ENCODE measurements around the gene TIGD6.

Gene TIGD6

GRCh38 chr5:150026682-150027172, 26.3 kb upstream of the TIGD6 start:
- no peak for DNase-seq (ENCODE audit: low read depth in 1 of 2, low spot score in 1 of 2)
- in situ Hi-C loops (cut with HindIII; ENCODE audit: low pct_unique_long_range_greater_than_20kb, low sequenced_read_pairs), result no loop called here
- TF ChIP-seq JUND (IDR thresholded peaks at IDR 0.05; ENCODE audit: low read depth), result no peak

- no peak for TF ChIP-seq JUND (IDR thresholded peaks at IDR 0.05; ENCODE audit: low read depth)
- in situ Hi-C loops (cut with HindIII; ENCODE audit: low pct_unique_long_range_greater_than_20kb, low sequenced_read_pairs), result no loop called here
- no peak for DNase-seq (ENCODE audit: low read depth in 1 of 2, low spot score in 1 of 2)
Measured at GRCh38 chr5:150024346-150024984, 24.0 kb upstream of the TIGD6 start.

- TF ChIP-seq JUND (IDR thresholded peaks at IDR 0.05; ENCODE audit: low read depth), result no peak
- DNase-seq (ENCODE audit: low read depth in 1 of 2, low spot score in 1 of 2), result no peak
- in situ Hi-C loops (cut with HindIII; ENCODE audit: low pct_unique_long_range_greater_than_20kb, low sequenced_read_pairs), result no loop called here
Measured at GRCh38 chr5:150023136-150023535, 22.7 kb upstream of the TIGD6 start.

- in situ Hi-C loops (cut with HindIII; ENCODE audit: low pct_unique_long_range_greater_than_20kb, low sequenced_read_pairs), result no loop called here
- TF ChIP-seq JUND (IDR thresholded peaks at IDR 0.05; ENCODE audit: low read depth), result no peak
- no peak for DNase-seq (ENCODE audit: low read depth in 1 of 2, low spot score in 1 of 2)
Measured at GRCh38 chr5:150022681-150023080, 22.2 kb upstream of the TIGD6 start.

- DNase-seq (ENCODE audit: low read depth in 1 of 2, low spot score in 1 of 2), result no peak
- in situ Hi-C loops (cut with HindIII; ENCODE audit: low pct_unique_long_range_greater_than_20kb, low sequenced_read_pairs), result no loop called here
- TF ChIP-seq JUND (IDR thresholded peaks at IDR 0.05; ENCODE audit: low read depth), result no peak
Measured at GRCh38 chr5:150022158-150022531, 21.7 kb upstream of the TIGD6 start.

- in situ Hi-C loops (cut with HindIII; ENCODE audit: low pct_unique_long_range_greater_than_20kb, low sequenced_read_pairs), result no loop called here
- no peak for TF ChIP-seq JUND (IDR thresholded peaks at IDR 0.05; ENCODE audit: low read depth)
- no peak for DNase-seq (ENCODE audit: low read depth in 1 of 2, low spot score in 1 of 2)
Measured at GRCh38 chr5:150021491-150022157, 21.2 kb upstream of the TIGD6 start.

- no peak for TF ChIP-seq JUND (IDR thresholded peaks at IDR 0.05; ENCODE audit: low read depth)
- in situ Hi-C loops (cut with HindIII; ENCODE audit: low pct_unique_long_range_greater_than_20kb, low sequenced_read_pairs), result no loop called here
- DNase-seq (ENCODE audit: low read depth in 1 of 2, low spot score in 1 of 2), result no peak
Measured at GRCh38 chr5:150020249-150020648, 19.8 kb upstream of the TIGD6 start.

GRCh38 chr5:150017226-150018005, 17.0 kb upstream of the TIGD6 start:
- TF ChIP-seq JUND (IDR thresholded peaks at IDR 0.05; ENCODE audit: low read depth), result no peak
- no peak for DNase-seq (ENCODE audit: low read depth in 1 of 2, low spot score in 1 of 2)
- in situ Hi-C loops (cut with HindIII; ENCODE audit: low pct_unique_long_range_greater_than_20kb, low sequenced_read_pairs), result no loop called here

- no peak for DNase-seq (ENCODE audit: low read depth in 1 of 2, low spot score in 1 of 2)
- in situ Hi-C loops (cut with HindIII; ENCODE audit: low pct_unique_long_range_greater_than_20kb, low sequenced_read_pairs), result no loop called here
- no peak for TF ChIP-seq JUND (IDR thresholded peaks at IDR 0.05; ENCODE audit: low read depth)
Measured at GRCh38 chr5:150016537-150016936, 16.1 kb upstream of the TIGD6 start.

GRCh38 chr5:150015415-150015814, 15.0 kb upstream of the TIGD6 start:
- in situ Hi-C loops (cut with HindIII; ENCODE audit: low pct_unique_long_range_greater_than_20kb, low sequenced_read_pairs), result no loop called here
- DNase-seq (ENCODE audit: low read depth in 1 of 2, low spot score in 1 of 2), result no peak
- TF ChIP-seq JUND (IDR thresholded peaks at IDR 0.05; ENCODE audit: low read depth), result no peak

GRCh38 chr5:150014456-150014855, 14.0 kb upstream of the TIGD6 start:
- no peak for DNase-seq (ENCODE audit: low read depth in 1 of 2, low spot score in 1 of 2)
- in situ Hi-C loops (cut with HindIII; ENCODE audit: low pct_unique_long_range_greater_than_20kb, low sequenced_read_pairs), result no loop called here
- TF ChIP-seq JUND (IDR thresholded peaks at IDR 0.05; ENCODE audit: low read depth), result no peak

GRCh38 chr5:150013931-150014330, 13.5 kb upstream of the TIGD6 start:
- no peak for DNase-seq (ENCODE audit: low read depth in 1 of 2, low spot score in 1 of 2)
- in situ Hi-C loops (cut with HindIII; ENCODE audit: low pct_unique_long_range_greater_than_20kb, low sequenced_read_pairs), result no loop called here
- TF ChIP-seq JUND (IDR thresholded peaks at IDR 0.05; ENCODE audit: low read depth), result no peak

Measured in T47D (cell line).